Fibroblast of mammary gland (primary cell): Measurements from ENCODE around the gene ZNF605.
"Not testable (repeated sequence)": the region's sequence is repeated elsewhere in the genome, so short reads cannot be mapped to it uniquely, and the experiment has no call there.

Source experiments
- DNase-seq: peaks from one replicate; pipeline ENCODE4 v3.0.0-alpha.2; 2010; ENCODE audit warnings: low read depth
- H3K4me3 ChIP-seq: 2 replicates; pipeline ENCODE4 v1.5.1; 2011; ENCODE audit warnings: low read depth, mild to moderate bottlenecking, low read length, moderate library complexity; ENCODE audit not compliant: control insufficient read depth
- CTCF ChIP-seq: conservative IDR thresholded peaks from 2 replicates; pipeline ENCODE4 v1.5.1; 2011; ENCODE audit warnings: low read depth, low read length, inconsistent platforms; ENCODE audit not compliant: control insufficient read depth, insufficient read depth

Gene ZNF605

GRCh38 chr12:132887513-132888351, 68.4 kb downstream of the ZNF605 start, which contains the start of gene CHFR:
Gene CHFR (minus strand): TSS chr12:132887605. CDS start chr12:132887328, 277 bp downstream.
- DNase-seq = peak; percentile 96
- TF ChIP-seq CTCF = no peak
- peak within 1 kb of the TSS; percentile 88 for H3K4me3 ChIP-seq

GRCh38 chr12:132886529-132887477, 69.3 kb downstream of the ZNF605 start:
- no peak for DNase-seq
- peak overlapping the region; percentile 66 for H3K4me3 ChIP-seq
- no peak for TF ChIP-seq CTCF

GRCh38 chr12:132881818-132882217, 74.3 kb downstream of the ZNF605 start:
- no peak for DNase-seq
- no peak for TF ChIP-seq CTCF
- H3K4me3 ChIP-seq = no peak overlapping the region

GRCh38 chr12:132874620-132875019, 81.5 kb downstream of the ZNF605 start:
- not testable (repeated sequence) for H3K4me3 ChIP-seq, DNase-seq

GRCh38 chr12:132874175-132874574, 81.9 kb downstream of the ZNF605 start:
- no peak overlapping the region for H3K4me3 ChIP-seq
- no peak for DNase-seq
- no peak for TF ChIP-seq CTCF

- no peak for DNase-seq
- TF ChIP-seq CTCF = no peak
- no peak overlapping the region for H3K4me3 ChIP-seq
Observed at GRCh38 chr12:132873724-132874123, 82.4 kb downstream of the ZNF605 start.
